Right lobe of liver (tissue), 6 donors: ENCODE measurements around the gene HOXA9. TPM values are rescaled to one million over a fixed set of nuclear protein-coding genes. Genes with fewer than 3 reads are reported as not detected.
A peak's percentile ranks its signal among the peaks of the same experiment; 100 is the strongest.

ENCODE experiments used
- ATAC-seq, 4 donors: fragments of 200-7000 bp; cut with Tn5 transposase; one replicate each; pipeline ENCODE4 v1.9.1; 2020; ENCODE audit warnings: mild to moderate bottlenecking in 4 of 4, moderate library complexity in 4 of 4
- DNase-seq, 3 donors: peaks; one replicate each; pipeline ENCODE4 v3.0.0-alpha.2; 2020
- H3K27ac ChIP-seq, 3 donors: fragments of 200-600 bp; one replicate each; pipeline ENCODE4 v1.8.0; 2022
- H3K27me3 ChIP-seq, 2 donors: fragments of 200-600 bp; one replicate each; pipeline ENCODE4 v1.8.0; 2022
- H3K36me3 ChIP-seq, 4 donors: fragments of 200-600 bp; sonication (generic) in 1 of 4; one replicate each; pipeline versions ENCODE4 v1.5.1 to v1.8.0; 2017 to 2022; ENCODE audit warnings: control low read depth in 1 of 4
- H3K4me1 ChIP-seq, 4 donors: fragments of 200-600 bp; sonication (generic) in 1 of 4; one replicate each; pipeline versions ENCODE4 v1.5.1 to v1.8.0; 2017 to 2022; ENCODE audit warnings: control low read depth in 1 of 4
- H3K4me3 ChIP-seq, 3 donors: fragments of 200-600 bp; one replicate each; pipeline ENCODE4 v1.8.0; 2022
- H3K9me3 ChIP-seq, 4 donors: fragments of 200-600 bp; sonication (generic) in 1 of 4; one replicate each; pipeline versions ENCODE4 v1.5.1 to v1.8.0; 2017 to 2022; ENCODE audit warnings: control low read depth in 1 of 4
- POLR2A ChIP-seq: fragments of 450-650 bp; IDR thresholded peaks from one replicate; pipeline ENCODE4 v1.6.1; 2017; ENCODE audit warnings: antibody characterized with exemption, mild to moderate bottlenecking
- WGBS: methylation state at CpG from one replicate; pipeline ENCODE4 v1.1.6; 2018; ENCODE audit warnings: low coverage, low lambda C conversion rate; ENCODE audit not compliant: insufficient coverage; ENCODE audit errors: missing lambda C conversion rate; 5-methylcytosine and 5-hydroxymethylcytosine counted together
- intact Hi-C, 2 donors: fragments of 100-400 bp; cut with DNase I; formaldehyde crosslinking; loops; one replicate each; pipeline versions ENCODE4 v1.11.2 to v1.14.1; 2022
- total RNA-seq, 6 experiments: library from RNA; depleted of rRNA in 2 of 6; stranded (reverse); fragments of >200 nt in 2 of 6; fragmentation: NEBNext Ultra II Directional in 3 of 6; extraction: Animal tissue kit (Norgen Biotek cat#: 25700) in 3 of 6; gene quantifications; one replicate each; pipeline versions ENCODE4 v1.1.0 to v1.2.4, GENCODE V29; 2016 to 2023
- TF ChIP-seq, protein P1 (sequence below), 4 donors: fragments of 200-600 bp in 3 of 4; fragments of 450-650 bp in 1 of 4; IDR thresholded peaks; one replicate each; pipeline versions ENCODE4 v1.5.1 to v1.8.0; 2016 to 2022; ENCODE audit warnings: antibody characterized with exemption in 4 of 4, mild to moderate bottlenecking in 2 of 4
- donor health status: DM: no; HTN: yes; CAD: no.
- donor health status: DM: no; HTN: no; CAD: no.
- donor health status: DM: no; HTN: no; CAD: no.
- donor health status: DM: no; HTN: yes; CAD: no.
- donor health status: DM: no; HTN: yes; CAD: no.

HOXA9 gene
- total RNA-seq, 6 experiments from 2014 or later, result 0.09 TPM; not detected in 5

GRCh38 chr7:27171325-27171636 lies 5.9 kb upstream of the HOXA9 start:
- intact Hi-C loops, result no loop called here
- no peak for TF ChIP-seq POLR2A
- TF ChIP-seq, protein P1, sequence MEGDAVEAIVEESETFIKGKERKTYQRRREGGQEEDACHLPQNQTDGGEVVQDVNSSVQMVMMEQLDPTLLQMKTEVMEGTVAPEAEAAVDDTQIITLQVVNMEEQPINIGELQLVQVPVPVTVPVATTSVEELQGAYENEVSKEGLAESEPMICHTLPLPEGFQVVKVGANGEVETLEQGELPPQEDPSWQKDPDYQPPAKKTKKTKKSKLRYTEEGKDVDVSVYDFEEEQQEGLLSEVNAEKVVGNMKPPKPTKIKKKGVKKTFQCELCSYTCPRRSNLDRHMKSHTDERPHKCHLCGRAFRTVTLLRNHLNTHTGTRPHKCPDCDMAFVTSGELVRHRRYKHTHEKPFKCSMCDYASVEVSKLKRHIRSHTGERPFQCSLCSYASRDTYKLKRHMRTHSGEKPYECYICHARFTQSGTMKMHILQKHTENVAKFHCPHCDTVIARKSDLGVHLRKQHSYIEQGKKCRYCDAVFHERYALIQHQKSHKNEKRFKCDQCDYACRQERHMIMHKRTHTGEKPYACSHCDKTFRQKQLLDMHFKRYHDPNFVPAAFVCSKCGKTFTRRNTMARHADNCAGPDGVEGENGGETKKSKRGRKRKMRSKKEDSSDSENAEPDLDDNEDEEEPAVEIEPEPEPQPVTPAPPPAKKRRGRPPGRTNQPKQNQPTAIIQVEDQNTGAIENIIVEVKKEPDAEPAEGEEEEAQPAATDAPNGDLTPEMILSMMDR (IDR thresholded peaks at IDR 0.05), result no peak
- H3K9me3 ChIP-seq, result no peaks in the 10 kb centered on the region
- 6% methylated on average over 8 of the region's 8 CpGs for WGBS
- no peak overlapping the region for H3K4me3 ChIP-seq
- H3K4me1 ChIP-seq, result peaks cover 0 to 7% (median 0%) of the 10 kb centered on the region in 4 donors
- H3K36me3 ChIP-seq, result no peaks in the 10 kb centered on the region
- peak in 1 of 3 donors; percentile 50 for DNase-seq
- ATAC-seq, result no peak
- H3K27ac ChIP-seq, result no peak overlapping the region
- peaks cover 50 to 97% of the 10 kb centered on the region in 2 donors for H3K27me3 ChIP-seq

GRCh38 chr7:27170426-27171324 lies 5.3 kb upstream of the HOXA9 start:
- peaks cover 55 to 97% of the 10 kb centered on the region in 2 donors for H3K27me3 ChIP-seq
- ATAC-seq (no peak), DNase-seq (no peak)

DNA sequence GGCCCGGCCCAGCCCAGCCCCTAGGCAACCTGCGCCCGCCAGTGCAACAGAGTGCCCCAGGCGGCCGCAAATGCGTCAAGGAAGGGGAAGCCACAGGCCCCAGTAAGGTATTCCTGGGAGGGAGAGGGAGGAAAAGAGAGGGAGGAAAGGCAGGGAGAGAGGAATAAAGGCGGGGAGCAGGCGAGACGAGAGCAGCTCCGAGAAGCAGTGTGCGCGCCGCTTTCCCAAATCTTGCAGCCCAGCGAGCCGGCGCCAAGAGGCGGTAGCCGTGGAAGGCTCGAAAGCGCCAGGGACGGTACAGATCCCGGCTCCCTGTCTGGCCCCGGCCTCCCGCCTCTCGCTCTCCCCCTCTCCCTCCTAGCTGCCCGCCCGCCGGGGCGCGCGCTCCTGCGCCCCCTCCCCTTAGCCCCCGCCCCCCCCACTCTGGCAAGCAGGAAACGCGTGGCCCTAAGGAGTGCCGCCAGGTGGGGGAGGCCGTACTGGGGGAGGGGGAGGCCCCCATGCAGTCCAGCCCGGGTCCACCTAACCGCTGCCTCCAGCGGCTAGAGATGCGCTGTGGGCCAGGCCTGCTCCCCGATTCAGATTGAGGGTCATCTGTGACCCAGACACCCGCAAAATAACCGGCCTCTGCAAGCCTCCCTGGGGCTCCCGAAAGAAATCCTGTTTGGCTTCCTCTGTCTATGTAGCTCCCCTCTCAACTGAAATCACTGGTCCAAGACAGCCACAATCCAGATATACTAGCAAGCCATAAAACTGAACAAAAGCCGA lies 4.5 kb upstream of the HOXA9 start:
- 8% methylated on average over 8 of the region's 46 CpGs for WGBS
- no peak overlapping the region for H3K27ac ChIP-seq

More at GRCh38 chr7:27170426-27171324, 5.3 kb upstream of the HOXA9 start:
- 12% methylated on average over 11 of the region's 11 CpGs for WGBS
- Histone ChIP-seq H3K36me3 (no peaks in the 10 kb centered on the region), H3K9me3 (no peaks in the 10 kb centered on the region), H3K4me1 (peaks cover 0 to 7% (median 0%) of the 10 kb centered on the region in 4 donors), H3K27ac (no peak overlapping the region), H3K4me3 (no peak overlapping the region)
- intact Hi-C loops, result no loop called here
- no peak for TF ChIP-seq POLR2A
- TF ChIP-seq, protein P1 (IDR thresholded peaks at IDR 0.05), result no peak

DNA sequence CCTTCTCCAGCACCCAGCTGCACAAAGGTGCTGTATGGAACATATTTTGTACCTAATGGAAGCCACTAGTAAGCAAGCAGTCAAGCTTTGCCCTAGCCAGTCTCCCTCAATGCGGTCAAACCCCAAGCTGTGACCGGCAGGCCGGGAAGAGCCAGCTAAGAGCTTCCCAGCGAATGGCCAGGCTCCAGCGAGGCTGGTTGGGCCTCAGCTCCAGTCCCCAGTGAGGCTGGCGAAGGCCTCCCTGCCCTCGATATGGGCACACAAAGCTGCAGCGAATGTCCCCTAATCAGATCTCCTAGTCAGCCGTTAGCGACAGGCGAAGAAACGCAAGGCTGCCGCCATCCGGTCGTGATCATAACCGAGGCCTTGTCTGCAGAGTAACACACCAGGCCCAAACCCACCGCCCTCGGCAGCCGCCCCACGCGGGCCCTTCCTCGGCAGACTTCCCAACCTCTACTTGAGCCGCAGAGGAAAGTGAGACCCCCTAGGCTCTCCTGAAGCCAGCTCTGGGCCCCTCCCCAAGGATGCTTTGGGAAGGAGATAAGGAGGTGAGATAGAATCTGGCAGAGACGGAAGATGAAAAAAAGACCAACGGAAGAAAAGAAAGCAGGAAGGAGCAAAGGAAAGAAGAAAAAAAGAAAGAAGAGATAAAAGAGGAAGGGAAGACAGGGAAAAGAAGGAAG lies 3.1 kb upstream of the HOXA9 start:
- DNase-seq (peak in 1 of 3 donors; percentile 47), ATAC-seq (no peak)
- intact Hi-C loops, result loop anchor here in 1 of 2 donors (10.0 kb wide), 1 partner anchor 74 kb away; the partner anchor contains the start of gene HOXA1
- Histone ChIP-seq H3K27ac (no peak overlapping the region), H3K4me3 (no peak overlapping the region), H3K9me3 (no peaks in the 10 kb centered on the region), H3K27me3 (peaks cover 41 to 97% of the 10 kb centered on the region in 2 donors), H3K4me1 (peaks cover 0 to 5% (median 0%) of the 10 kb centered on the region in 4 donors), H3K36me3 (no peaks in the 10 kb centered on the region)
- no peak for TF ChIP-seq POLR2A
- TF ChIP-seq, protein P1 (IDR thresholded peaks at IDR 0.05), result no peak
- 5% methylated on average over 20 of the region's 25 CpGs for WGBS

More for the DNA sequence above, 4.5 kb upstream of the HOXA9 start:
- DNase-seq, result peak in 1 of 3 donors; percentile 52
- no peak overlapping the region for H3K4me3 ChIP-seq
- H3K27me3 ChIP-seq, result peaks cover 54 to 97% of the 10 kb centered on the region in 2 donors
- H3K9me3 ChIP-seq, result no peaks in the 10 kb centered on the region
- TF ChIP-seq POLR2A, result no peak
- TF ChIP-seq, protein P1 (IDR thresholded peaks at IDR 0.05), result no peak
- intact Hi-C loops, result loop anchor here in 1 of 2 donors (10.0 kb wide), 1 partner anchor 75 kb away; the partner anchor contains the start of gene HOXA1
- no peaks in the 10 kb centered on the region for H3K36me3 ChIP-seq
- peaks cover 0 to 7% (median 0%) of the 10 kb centered on the region in 4 donors for H3K4me1 ChIP-seq
- no peak for ATAC-seq
